Breast epithelium (tissue), 3 donors: ENCODE data around the gene WDR18.

ENCODE experiments used
- CTCF ChIP-seq, 3 donors: fragments of 450-650 bp; IDR thresholded peaks; one replicate each; pipeline ENCODE4 v1.5.1; 2016 to 2017; ENCODE audit warnings: antibody characterized with exemption in 3 of 3, mild to moderate bottlenecking in 3 of 3, moderate library complexity in 3 of 3
- POLR2A ChIP-seq: fragments of 450-650 bp; IDR thresholded peaks from one replicate; pipeline ENCODE4 v1.6.1; 2016; ENCODE audit warnings: antibody characterized with exemption, mild to moderate bottlenecking, moderate library complexity
- POLR2AphosphoS5 ChIP-seq, 3 donors: sonication (generic); formaldehyde crosslinking; IDR thresholded peaks; one replicate each; pipeline ENCODE4 v1.6.1; 2017; ENCODE audit warnings: antibody characterized with exemption in 3 of 3

- TF ChIP-seq POLR2AphosphoS5 (IDR thresholded peaks at IDR 0.05) (no peak), POLR2A (no peak), CTCF (IDR thresholded peaks at IDR 0.05) (no peak)
These were observed 20.2 kb downstream of the WDR18 start for GRCh38 chr19:1004204-1004802.
